HG03135 (cell line): ENCODE data around the gene YPEL1.

ENCODE experiments used
- ATAC-seq: cut with Tn5 transposase; IDR thresholded peaks from one replicate; pipeline ENCODE4 v1.9.1; 2021; ENCODE audit warnings: mild to moderate bottlenecking, moderate library complexity; ENCODE audit not compliant: unreplicated experiment

The YPEL1 gene, protein sequence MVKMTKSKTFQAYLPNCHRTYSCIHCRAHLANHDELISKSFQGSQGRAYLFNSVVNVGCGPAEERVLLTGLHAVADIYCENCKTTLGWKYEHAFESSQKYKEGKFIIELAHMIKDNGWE

DNA sequence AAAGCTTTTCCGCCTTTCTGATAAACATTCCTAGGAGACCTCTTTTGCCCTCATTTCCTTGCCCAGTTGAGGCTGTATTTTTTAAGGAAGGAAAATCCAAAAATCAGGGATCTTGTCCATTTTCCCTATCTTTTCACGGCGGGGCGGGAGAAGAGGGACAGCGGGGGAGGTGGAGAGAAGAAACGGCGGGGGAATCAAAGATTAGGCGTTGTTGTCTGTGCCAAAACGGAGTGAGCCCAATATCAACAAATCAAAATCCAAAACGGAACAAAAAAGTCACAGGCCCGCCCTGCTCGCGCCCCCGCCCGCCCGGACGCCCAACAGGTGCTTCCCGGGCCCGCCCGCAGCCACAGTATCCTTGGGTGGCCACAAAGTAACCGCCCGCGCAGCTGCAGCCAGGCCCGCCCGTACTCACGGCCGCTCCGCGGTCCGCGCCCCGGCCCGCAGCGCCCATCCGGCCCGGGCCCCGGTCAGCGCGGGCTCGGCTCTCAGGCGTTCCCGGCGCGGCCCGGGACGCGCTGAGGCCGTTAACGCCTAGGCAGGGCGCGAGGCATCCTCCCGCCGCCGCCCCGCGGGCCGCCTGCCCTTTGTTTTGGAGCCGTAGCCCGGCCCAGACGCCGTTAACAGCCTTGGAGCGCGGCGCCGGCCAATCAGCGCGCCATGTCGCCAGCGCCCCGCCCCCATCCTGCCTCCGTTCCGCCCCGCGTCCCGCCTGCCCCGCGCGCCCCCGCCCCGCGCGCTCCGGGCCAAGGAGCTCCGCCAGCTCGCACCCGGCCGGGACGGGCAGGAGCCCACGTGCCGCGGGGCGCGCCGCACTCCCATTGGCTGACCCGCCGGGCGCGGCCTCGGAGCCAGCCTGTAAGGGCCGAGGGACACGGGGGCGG is at the start of gene YPEL1:
TSS of gene YPEL1 (minus strand) at position 595 of the 884 bp plus-strand sequence. CDS start 25,050 bp downstream, outside the sequence.
- ATAC-seq = peak; percentile 86

DNA sequence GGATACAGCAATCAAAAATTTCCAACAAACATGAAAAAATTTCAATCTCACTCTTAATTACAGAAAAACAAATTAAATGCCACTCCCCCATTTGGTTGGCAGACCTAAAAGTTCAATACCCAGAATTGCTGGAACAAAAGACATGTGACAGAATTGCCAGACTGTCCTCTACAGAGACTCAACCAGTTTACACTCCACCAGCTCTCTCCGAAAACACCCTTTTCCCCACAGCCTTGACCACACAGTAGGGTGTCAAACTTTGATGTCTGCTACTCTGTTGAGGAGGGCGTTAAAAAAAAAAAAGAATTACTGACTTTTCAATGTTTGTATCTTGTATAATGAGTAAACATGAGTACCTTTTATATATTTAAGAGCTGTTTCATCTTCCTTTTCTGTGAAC is 44.7 kb upstream of the YPEL1 start:
- no peak for ATAC-seq

DNA sequence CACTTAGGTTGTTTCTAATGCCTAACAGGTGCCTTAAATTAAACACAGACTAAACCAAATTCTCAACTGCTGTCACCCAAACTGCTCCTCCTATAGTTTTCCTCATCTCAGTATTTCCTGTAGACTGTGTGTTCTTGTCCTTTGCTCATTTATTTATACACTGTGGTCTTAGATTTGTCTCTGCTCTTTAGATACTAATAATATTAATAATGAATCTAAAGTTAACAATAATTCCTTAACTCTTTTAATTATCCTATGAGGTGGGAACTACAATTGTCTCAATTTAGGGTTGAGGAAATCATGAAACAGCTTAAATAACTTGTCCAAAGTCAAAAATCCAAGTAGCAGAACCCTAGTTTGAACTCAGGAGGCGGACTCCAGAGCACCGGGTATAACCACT is 43.9 kb upstream of the YPEL1 start:
- ATAC-seq = no peak

DNA sequence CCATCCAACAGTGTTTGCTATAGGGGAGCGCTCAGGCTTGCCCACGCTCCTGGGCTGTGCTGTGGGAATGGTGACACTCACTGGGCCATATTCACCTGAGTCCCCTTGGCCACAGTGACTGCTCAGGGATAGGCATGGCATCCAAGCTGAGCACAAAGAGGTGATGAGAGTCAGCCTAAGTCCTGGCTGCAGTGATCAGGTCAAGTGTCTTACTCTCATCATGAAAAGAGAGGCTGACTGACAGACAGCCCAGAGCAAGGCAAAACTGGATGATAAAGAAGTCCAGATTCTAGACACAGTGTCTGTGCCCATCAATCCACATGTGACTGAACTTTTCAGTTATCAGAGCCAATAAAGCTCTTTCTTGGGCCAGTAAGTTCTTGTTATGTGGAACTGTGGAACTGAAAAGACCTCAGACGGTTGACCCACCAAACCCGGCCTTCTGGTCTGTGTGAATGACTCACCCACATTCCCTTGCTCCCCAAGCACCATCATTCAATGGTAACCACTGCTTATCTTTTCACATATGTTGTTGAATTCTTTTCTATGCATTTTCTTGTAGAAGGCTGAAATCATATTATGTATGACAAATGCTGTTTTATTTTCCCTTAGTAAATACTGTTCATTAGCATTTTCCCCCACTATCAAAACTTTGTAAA is 43.2 kb upstream of the YPEL1 start:
- ATAC-seq = no peak

DNA sequence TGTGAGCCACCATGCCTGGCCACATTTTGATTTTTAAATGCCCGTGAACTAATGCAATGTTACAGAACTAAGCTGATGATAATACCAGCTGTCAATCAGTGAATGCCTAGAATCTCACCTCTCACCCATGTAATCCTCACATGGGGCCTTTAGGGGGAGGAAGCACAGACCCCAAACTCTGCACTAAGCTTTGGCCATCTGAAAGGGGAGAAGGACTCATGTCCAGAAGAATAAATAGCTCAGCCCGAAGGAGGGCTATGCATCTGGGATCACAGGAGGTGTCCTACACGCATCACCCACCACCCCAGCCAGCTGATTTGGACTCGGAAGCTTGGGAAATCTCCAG is 36.0 kb upstream of the YPEL1 start:
- ATAC-seq = no peak

DNA sequence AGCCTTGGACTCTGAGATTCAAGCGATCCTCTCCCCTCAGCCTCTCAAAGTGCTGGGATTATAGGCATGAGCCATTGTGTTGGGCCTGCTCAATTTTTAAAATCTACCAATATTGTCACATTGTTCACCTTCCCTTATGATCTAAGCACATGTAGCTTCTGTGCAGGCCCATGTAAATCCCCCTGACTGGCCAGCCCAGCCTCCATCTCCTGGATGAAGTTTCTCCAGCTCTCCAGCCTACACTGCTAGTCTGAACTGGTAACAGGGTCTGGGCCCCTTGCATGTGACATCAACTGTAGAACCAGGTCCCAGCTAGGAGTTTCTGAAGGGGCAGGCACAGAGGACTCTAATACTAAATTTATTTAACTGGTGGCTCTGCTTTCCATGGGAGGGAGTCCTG is 32.8 kb upstream of the YPEL1 start:
- ATAC-seq = no peak

DNA sequence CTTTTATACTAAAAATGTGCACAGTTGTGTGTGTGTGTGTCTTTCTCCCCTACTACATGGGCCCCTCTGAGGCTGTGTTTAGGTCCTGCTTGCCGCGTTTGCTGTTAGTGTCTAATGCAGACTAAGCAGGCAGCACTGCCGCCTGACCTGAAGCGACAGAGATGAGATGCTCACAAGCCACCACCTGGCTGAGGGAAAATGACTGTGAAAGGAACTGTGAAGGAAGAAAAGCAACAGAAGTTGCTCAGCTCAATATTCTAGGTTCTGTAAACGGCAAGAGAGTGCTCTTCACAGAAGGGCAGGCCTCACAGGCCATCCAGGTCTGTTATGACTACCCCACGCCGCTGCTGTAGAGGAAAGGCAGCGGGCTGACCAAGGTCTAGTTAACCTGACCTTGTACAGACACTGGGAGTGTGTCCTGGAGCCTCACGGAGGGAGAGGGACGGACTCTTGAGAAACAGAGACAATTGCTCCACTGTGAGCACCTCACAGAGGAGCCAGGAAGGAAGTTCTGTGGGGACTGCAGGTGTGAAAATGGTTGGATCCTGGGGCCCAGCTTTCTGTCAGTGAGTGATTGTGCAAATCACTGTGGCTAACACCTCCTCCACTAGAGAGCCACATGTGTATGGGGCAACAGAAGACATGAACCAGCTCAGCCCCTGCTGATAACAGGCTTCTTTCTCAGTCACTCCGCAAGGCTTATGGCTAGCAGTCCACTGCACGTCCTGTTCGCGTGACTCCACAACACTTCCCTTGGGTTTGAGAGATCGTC is 31.3 kb upstream of the YPEL1 start:
- ATAC-seq = no peak

DNA sequence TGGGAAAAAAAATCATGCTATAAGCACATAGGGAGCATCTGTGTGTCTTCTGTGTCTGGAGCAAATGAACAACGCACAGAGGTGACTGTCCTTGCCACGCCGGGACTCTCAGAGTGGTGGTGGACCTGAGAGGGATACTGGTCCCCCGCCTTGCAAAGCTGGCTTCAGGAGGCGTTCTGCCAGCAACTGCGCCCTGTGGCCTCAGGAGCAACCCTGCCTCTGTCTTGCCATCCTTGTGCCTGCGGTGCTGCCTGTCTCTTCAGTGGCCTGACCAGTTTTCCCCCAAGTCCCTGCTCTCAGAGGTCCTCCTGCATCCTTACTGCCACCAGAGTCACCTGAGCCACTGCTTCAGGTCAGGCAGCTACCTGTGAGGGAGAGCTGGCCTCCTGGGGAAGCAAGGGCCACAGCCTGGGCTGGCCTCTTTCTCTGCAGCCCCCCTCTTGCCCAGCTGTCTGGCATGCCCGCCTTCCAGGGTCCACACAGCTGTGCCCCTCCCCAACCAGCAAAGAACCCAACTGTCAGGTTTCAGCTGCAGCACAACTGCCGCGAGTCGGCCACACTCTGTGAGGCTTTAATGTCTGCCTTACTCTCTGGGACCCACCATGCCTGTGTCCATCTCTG is 30.4 kb upstream of the YPEL1 start:
- no peak for ATAC-seq

DNA sequence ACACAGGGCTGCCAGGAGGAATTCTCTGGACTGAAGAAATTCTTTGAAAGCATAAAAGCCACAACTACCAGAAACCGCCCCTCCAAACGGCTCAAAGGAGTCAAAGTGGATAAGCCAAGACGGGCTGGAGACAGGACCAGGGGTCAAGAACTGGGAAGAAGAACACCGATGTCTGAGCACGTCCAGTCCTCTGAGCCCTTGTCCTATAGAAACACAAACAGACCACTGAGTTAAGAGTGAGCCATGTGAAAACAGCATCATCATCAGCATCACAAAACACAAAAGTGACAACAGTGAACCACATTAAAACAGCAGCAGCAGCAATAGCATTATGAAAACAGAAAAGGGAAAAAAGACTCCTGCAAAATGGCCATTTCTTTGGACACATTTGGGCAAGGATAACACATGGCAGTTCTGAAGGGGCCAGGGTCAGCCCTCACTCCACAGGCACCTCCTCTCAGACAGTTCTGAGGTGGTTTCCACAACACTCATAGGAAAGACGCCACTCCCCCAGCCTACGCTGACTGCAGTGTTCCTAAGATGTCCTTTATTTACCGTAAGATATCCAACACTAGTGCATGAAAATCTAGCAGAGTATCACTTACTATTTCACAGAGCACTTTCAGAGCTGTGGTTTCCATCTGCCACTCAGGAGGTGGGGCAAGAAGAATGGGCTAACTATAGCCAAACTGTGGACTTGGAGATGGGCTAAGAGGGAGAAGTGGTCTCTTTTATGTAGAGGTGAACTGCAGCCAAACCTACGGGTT is 28.6 kb upstream of the YPEL1 start:
- ATAC-seq = no peak

DNA sequence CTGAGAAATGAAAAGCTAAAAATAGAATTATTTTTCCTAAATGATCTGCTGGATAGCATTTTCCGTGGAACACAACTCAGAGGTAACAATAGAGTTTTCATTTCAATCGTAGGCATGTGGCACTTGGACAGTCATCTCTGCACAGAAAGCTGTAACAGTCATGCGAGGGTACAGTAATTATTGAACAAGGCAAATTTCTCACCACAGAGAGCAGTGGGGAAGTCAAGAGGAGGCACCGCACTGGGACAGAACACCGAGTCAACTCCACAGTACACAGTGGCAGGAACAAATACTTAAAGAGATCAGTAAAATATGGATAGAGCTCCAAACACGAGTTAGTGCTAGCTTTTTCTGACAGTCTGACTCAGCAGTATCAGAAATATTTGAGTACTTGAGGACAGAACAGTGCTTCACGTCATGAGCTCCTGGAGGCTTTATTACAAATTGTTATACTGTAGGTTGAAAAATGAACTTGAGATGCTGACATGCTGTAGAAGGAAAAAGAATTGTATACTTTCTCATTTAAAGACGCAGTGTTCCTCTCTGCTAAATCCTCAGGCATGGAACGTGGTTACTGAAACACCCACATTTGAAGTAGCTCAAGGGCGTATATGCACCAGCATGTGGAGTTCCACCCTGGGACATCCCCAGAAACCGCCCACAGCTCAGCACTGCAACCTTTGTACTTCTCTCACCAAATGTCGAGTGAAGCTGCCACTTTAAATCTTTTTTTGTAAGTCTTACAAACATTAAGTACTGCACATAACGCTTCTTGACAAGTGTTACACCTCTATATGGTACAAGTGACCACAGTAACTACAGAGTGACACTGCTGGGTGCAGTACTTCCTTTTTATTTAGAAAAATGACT is 27.4 kb upstream of the YPEL1 start:
- no peak for ATAC-seq

DNA sequence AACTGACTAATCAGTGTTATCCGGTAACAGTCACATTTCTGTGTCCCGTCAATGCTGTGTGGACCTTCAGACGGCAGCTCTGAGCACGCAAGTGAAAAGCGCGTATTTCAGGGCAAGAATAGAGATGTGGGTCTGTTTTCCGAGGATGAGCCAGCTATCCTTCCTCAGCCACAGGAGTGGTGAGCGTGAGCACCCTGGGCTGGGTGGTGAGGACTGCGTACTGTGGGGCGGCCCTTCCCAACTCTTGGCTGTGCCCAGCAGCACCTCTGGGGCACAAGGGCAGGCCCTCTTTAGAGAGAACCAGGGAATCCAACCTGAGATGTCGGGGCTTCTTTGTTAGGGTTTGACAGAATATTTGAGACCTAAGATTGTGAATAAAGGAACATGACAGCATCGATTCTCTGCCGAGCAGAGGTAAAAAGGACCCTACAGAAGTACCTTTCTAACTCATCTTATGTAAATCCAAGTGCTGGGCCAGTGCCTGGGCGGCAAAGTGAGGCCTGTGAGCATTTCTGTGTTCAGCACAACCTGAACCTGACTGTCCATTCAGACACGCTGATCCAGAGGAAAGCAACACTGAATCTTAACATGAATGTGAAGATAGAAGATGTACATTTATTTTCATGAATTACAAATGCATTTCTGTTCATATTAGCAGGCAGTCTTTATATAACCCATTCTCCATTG is 26.5 kb upstream of the YPEL1 start:
- ATAC-seq = no peak

DNA sequence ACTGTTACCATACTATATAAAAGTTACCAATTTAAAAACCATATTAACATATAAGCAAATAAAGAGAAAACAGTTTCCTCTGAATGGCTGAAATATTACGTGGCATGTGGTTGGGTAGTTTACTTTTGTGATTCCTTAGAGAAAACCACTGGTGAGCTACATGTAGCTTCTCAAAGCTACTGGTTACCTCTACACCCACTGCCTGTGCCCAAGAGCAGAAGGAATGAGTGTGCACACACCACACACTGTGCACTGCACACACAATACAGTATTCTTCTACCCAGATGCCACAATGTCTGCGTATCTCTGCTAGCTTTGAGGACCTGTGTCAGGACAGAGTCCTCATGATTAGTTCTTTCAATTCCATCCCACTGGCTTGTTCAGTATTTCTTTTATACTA is 25.5 kb upstream of the YPEL1 start:
- ATAC-seq = no peak

DNA sequence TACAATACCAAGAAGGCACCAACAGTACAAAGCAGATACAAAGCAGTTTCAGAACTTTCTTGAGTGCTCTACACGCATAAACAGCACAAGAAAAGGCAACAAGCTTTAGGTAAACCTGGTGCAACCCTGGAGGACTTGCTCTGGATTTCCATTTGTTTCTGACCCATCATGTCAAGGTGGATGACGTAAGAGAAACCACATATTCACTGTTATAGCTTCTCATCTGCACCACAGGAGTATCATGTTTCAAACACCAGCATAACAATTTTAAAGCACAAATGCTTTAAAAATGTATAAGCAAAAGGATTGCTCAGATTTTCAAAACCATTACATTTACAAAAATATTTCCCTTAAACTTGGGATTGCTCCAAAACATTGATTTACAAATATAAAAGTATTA is 25.0 kb upstream of the YPEL1 start:
- no peak for ATAC-seq

DNA sequence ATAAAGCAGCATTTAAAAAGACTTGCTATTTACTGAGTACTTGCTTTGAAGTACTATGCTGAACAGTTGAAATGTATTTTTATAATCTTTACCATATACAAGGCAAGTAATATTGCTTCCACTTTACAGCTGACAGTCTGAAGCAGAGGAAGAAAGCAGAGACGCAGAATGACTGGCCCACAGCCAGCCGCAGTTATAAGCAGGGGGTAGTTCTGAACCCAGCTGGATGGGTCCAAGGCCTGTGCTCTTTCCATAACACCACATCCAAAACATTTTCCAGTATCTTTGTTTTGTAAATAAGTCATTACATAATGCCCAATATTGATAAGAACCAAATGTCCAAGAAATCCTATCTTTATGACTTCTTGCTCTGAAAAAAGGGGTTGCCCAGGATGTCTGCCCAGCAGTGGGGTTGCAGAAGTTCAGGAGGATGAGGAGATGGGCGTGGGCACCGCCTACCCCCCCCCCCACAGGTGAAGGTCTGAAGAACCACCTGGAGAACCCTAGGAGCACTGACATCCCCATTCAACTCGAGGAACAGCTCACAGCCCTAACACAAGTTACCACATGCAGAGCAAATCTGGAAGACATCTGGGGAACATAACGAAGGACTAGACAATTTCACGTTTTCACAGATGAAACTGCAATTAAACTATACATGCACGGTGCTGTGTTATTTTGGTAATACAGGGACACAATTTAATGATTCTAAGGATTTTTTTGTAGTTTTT is 24.2 kb upstream of the YPEL1 start:
- no peak for ATAC-seq

DNA sequence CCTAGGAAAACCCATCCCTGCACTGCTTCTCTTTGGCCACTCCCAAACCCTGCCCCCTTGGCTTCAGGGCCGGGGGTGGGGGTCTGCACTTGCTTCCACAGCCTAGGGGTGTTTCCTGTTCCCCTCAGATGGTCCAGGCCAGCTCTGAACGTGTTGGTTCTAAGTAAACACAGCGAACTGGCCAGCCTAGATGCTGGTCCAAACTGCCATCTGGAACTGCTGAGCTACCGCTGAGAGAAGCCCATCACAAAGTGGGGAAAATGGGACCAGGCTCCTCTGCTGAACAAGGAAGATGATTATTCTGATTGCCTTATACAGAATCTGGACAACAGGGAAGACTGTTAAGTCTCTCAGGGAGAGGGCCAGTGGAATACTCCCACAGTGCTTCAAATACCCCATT is 23.5 kb upstream of the YPEL1 start:
- ATAC-seq = no peak

DNA sequence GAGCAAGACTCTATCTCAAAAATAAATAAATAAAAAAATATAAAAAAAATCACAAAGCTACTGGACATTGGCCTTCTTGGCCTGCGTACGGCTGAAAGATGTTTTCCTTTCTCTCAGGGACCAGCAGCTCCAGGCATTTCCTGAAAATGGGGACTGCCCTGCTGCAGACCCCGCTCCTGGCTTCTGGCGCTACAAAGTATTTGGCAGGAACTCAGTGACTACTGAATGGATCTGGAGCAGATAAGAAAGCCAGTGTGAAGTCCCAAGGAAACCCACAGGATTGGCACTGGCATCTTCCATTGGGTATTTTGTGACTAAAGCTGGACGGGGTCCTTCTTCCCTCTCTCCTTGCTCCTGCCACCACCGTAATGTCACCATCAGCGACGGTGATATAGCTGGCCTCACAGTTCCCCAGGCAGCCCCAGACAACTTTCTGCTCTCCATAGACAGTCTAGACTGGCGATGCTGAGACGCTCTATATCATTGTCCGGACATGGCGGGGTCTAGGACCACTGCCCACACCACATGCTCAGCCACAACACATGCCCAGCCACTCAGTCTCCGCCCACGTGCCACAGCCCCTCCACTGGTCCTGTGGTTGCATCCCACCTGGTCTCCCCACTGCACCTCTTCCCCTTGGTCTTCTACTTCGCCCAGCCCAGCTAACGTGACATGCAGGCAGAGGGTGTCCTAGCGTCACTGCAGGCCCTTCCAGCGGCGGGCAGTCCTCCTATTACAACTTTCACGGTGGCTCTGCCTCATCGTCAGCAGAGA is 22.7 kb upstream of the YPEL1 start:
- ATAC-seq = no peak

DNA sequence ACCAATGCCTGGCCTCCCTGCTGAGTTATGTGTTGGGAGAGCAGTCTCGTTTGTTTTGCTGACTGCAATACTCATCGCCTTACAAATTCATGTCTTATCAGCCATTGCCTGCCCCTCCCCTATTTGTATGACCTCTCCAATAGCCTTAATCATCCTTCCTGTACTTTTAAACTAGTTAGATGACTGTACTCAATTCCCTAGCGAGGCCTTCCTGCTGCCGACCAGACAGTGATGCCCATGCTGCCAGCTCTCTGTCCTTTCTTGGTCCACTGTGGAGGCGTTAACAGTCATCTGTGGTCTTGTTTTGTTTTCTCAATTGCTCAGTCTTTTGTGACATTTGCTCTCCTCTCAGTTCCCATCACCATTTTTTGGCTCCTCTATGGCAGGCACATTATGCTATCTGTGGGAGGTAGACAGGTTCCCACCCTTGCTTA is 20.3 kb upstream of the YPEL1 start:
- no peak for ATAC-seq
